ENCODE measurements around the gene CCDC85C. TPM values are rescaled to one million over a fixed set of nuclear protein-coding genes. Genes with fewer than 3 reads are reported as not detected.

Gene CCDC85C
- total RNA-seq, 2 experiments from 2014 or later, result 6.4 to 15.0 TPM

GRCh38 chr14:99542566-99542965 is 61.4 kb downstream of the CCDC85C start:
- CTCF ChIA-PET (ENCODE audit: unreplicated experiment), result no interaction called here
- H3K36me3 ChIP-seq (ENCODE audit: insufficient read depth, low read length), result no peaks in the 10 kb centered on the region
- H3K9me3 ChIP-seq (ENCODE audit: low read length), result no peaks in the 10 kb centered on the region
- no TSS peak for BruUV-seq (replicated peaks)
- no peaks in the 10 kb centered on the region for H3K9me2 ChIP-seq (ENCODE audit: insufficient read depth, low read length)
- H4K20me1 ChIP-seq (ENCODE audit: insufficient read depth, low read length), result no peaks in the 10 kb centered on the region; the same call in 1 of the 2 replicates
- H3K27ac ChIP-seq (ENCODE audit: low read depth, low read length, poor library complexity, severe bottlenecking), result no peak overlapping the region
- no peak for DNase-seq (ENCODE audit: low spot score)
- H3K4me2 ChIP-seq (ENCODE audit: low read length), result no peak overlapping the region
- TF ChIP-seq CTCF (conservative IDR thresholded peaks at IDR 0.05; ENCODE audit: low read length) (no peak), EZH2phosphoT487 (IDR thresholded peaks at IDR 0.05; ENCODE audit: borderline replicate concordance, low read depth, low read length) (no peak)
- POLR2A ChIA-PET, result no interaction called here
- H3K4me1 ChIP-seq (ENCODE audit: insufficient read depth, low read length, poor library complexity, severe bottlenecking), result no peaks in the 10 kb centered on the region
- intact Hi-C loops (cut with micrococcal nuclease; ENCODE audit: unreplicated experiment), result no loop called here
- no peaks in the 10 kb centered on the region for H3K79me2 ChIP-seq (ENCODE audit: insufficient read depth, low read depth, low read length)
- no peak overlapping the region for H3K4me3 ChIP-seq (ENCODE audit: low read depth, low read length, poor library complexity, severe bottlenecking)
- no peak overlapping the region for H2AFZ ChIP-seq (ENCODE audit: low read length)

- BruUV-seq (replicated peaks), result no TSS peak
- Histone ChIP-seq H3K4me1 (ENCODE audit: insufficient read depth, low read length, poor library complexity, severe bottlenecking) (no peaks in the 10 kb centered on the region), H3K36me3 (ENCODE audit: insufficient read depth, low read length) (no peaks in the 10 kb centered on the region), H3K9me2 (ENCODE audit: insufficient read depth, low read length) (no peaks in the 10 kb centered on the region), H2AFZ (ENCODE audit: low read length) (no peak overlapping the region), H3K79me2 (ENCODE audit: insufficient read depth, low read depth, low read length) (no peaks in the 10 kb centered on the region), H3K9me3 (ENCODE audit: low read length) (no peaks in the 10 kb centered on the region), H3K27ac (ENCODE audit: low read depth, low read length, poor library complexity, severe bottlenecking) (no peak overlapping the region), H3K4me2 (ENCODE audit: low read length) (no peak overlapping the region), H4K20me1 (ENCODE audit: insufficient read depth, low read length) (no peaks in the 10 kb centered on the region; the same call in 1 of the 2 replicates), H3K4me3 (ENCODE audit: low read depth, low read length, poor library complexity, severe bottlenecking) (no peak overlapping the region)
- POLR2A ChIA-PET, result no interaction called here
- no peak for DNase-seq (ENCODE audit: low spot score)
- TF ChIP-seq EZH2phosphoT487 (IDR thresholded peaks at IDR 0.05; ENCODE audit: borderline replicate concordance, low read depth, low read length) (no peak), CTCF (conservative IDR thresholded peaks at IDR 0.05; ENCODE audit: low read length) (no peak)
- intact Hi-C loops (cut with micrococcal nuclease; ENCODE audit: unreplicated experiment), result no loop called here
- CTCF ChIA-PET (ENCODE audit: unreplicated experiment), result no interaction called here
Observed at GRCh38 chr14:99541677-99542470, 62.1 kb downstream of the CCDC85C start.

GRCh38 chr14:99541211-99541610 is 62.8 kb downstream of the CCDC85C start:
- BruUV-seq (replicated peaks), result no TSS peak
- ChIA-PET POLR2A (no interaction called here), CTCF (ENCODE audit: unreplicated experiment) (no interaction called here)
- Histone ChIP-seq H3K9me2 (ENCODE audit: insufficient read depth, low read length) (no peaks in the 10 kb centered on the region), H3K9me3 (ENCODE audit: low read length) (no peaks in the 10 kb centered on the region), H3K79me2 (ENCODE audit: insufficient read depth, low read depth, low read length) (no peaks in the 10 kb centered on the region), H3K36me3 (ENCODE audit: insufficient read depth, low read length) (no peaks in the 10 kb centered on the region), H3K4me3 (ENCODE audit: low read depth, low read length, poor library complexity, severe bottlenecking) (no peak overlapping the region), H3K27ac (ENCODE audit: low read depth, low read length, poor library complexity, severe bottlenecking) (no peak overlapping the region), H4K20me1 (ENCODE audit: insufficient read depth, low read length) (no peaks in the 10 kb centered on the region; the same call in 1 of the 2 replicates), H3K4me2 (ENCODE audit: low read length) (no peak overlapping the region), H2AFZ (ENCODE audit: low read length) (no peak overlapping the region), H3K4me1 (ENCODE audit: insufficient read depth, low read length, poor library complexity, severe bottlenecking) (no peaks in the 10 kb centered on the region)
- no peak for DNase-seq (ENCODE audit: low spot score)
- TF ChIP-seq EZH2phosphoT487 (IDR thresholded peaks at IDR 0.05; ENCODE audit: borderline replicate concordance, low read depth, low read length) (no peak), CTCF (conservative IDR thresholded peaks at IDR 0.05; ENCODE audit: low read length) (no peak)
- intact Hi-C loops (cut with micrococcal nuclease; ENCODE audit: unreplicated experiment), result no loop called here

All from OCI-LY7 (cell line).